GM21360 (cell line): Measurements from ENCODE around the gene CPE.

Experiments
- ATAC-seq: cut with Tn5 transposase; IDR thresholded peaks from one replicate; pipeline ENCODE4 v1.9.1; 2021; ENCODE audit warnings: mild to moderate bottlenecking, moderate library complexity; ENCODE audit not compliant: unreplicated experiment

CPE gene

DNA sequence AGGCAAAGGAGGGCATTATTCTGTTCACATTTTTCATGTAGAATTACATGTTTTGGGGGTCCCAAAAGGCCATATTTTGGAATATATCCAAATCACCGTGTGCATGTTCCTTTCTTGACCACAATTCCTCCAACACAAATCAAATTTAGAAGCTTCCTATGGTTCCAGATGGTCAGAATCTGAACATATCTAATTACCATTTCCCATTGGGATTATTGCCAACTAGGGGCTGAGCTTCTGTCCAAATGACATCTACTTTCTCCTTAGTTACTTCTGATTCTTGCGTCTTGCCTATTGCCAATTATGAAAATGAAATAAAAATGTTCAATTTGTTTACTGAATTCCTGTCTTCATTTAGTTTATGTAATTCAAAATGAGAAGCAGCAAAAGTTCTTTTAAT lies 163.7 kb downstream of the CPE start:
- no peak for ATAC-seq
